Mesenchymal stem cell (in vitro differentiated cells and primary cell): Measurements from ENCODE around the gene TRIM3.

ENCODE experiments used
- DNase-seq: peaks from one replicate; pipeline ENCODE4 v3.0.0-alpha.2; 2013
- H2AFZ ChIP-seq: one replicate; pipeline ENCODE4 v1.6.1; 2013; ENCODE audit warnings: low read depth, mild to moderate bottlenecking, control low read depth, inconsistent platforms, low read length, moderate library complexity
- H2AK5ac ChIP-seq: 2 replicates; pipeline ENCODE4 v1.6.1; 2013; ENCODE audit warnings: low read length, moderate library complexity, mild to moderate bottlenecking, inconsistent platforms; ENCODE audit not compliant: severe bottlenecking
- H2BK120ac ChIP-seq: one replicate; pipeline ENCODE4 v1.6.1; 2013; ENCODE audit warnings: low read depth, mild to moderate bottlenecking, inconsistent platforms, low read length, moderate library complexity
- H2BK12ac ChIP-seq, 2 experiments: one replicate each; pipeline ENCODE4 v1.6.1; 2013; ENCODE audit warnings: inconsistent platforms in 2 of 2, low read length in 2 of 2, mild to moderate bottlenecking in 2 of 2, moderate library complexity in 2 of 2, control low read depth in 1 of 2
- H2BK15ac ChIP-seq: one replicate; pipeline ENCODE4 v1.6.1; 2013; ENCODE audit warnings: mild to moderate bottlenecking, low read depth, inconsistent platforms; ENCODE audit not compliant: poor library complexity, severe bottlenecking
- H2BK5ac ChIP-seq: 2 replicates; pipeline ENCODE4 v1.6.1; 2013; ENCODE audit warnings: low read depth, mild to moderate bottlenecking, low read length, control low read depth, inconsistent platforms; ENCODE audit not compliant: poor library complexity, severe bottlenecking
- H3K14ac ChIP-seq, 2 experiments: one replicate each; pipeline ENCODE4 v1.6.1; 2013; ENCODE audit warnings: inconsistent platforms in 2 of 2, low read length in 2 of 2, control low read depth in 1 of 2, mild to moderate bottlenecking in 1 of 2, moderate library complexity in 1 of 2
- H3K18ac ChIP-seq, 2 experiments: one replicate each; pipeline ENCODE4 v1.6.1; 2013; ENCODE audit warnings: inconsistent platforms in 2 of 2, low read length in 2 of 2, control low read depth in 1 of 2, low read depth in 1 of 2, mild to moderate bottlenecking in 1 of 2
- H3K23ac ChIP-seq, 2 experiments: one replicate each; pipeline ENCODE4 v1.6.1; 2013; ENCODE audit warnings: inconsistent platforms in 2 of 2, low read length in 2 of 2, mild to moderate bottlenecking in 2 of 2, moderate library complexity in 2 of 2, control low read depth in 1 of 2
- H3K27ac ChIP-seq: 2 replicates; pipeline ENCODE4 v1.5.1; 2013; ENCODE audit warnings: mild to moderate bottlenecking, moderate library complexity, low read length, control low read depth, inconsistent platforms; ENCODE audit not compliant: poor library complexity, severe bottlenecking
- H3K27me3 ChIP-seq, 2 experiments: 2 replicates each; pipeline versions ENCODE4 v1.6.1 to v1.7.0; 2013; ENCODE audit warnings: low read length in 2 of 2, mild to moderate bottlenecking in 2 of 2, moderate library complexity in 2 of 2, control low read depth in 1 of 2, inconsistent platforms in 1 of 2; ENCODE audit not compliant: control insufficient read depth in 1 of 2, insufficient read depth in 1 of 2
- H3K36me3 ChIP-seq, 2 experiments: 2 replicates each; pipeline versions ENCODE4 v1.6.1 to v1.7.0; 2013; ENCODE audit warnings: low read length in 2 of 2, control low read depth in 1 of 2, inconsistent platforms in 1 of 2, low read depth in 1 of 2, mild to moderate bottlenecking in 1 of 2; ENCODE audit not compliant: insufficient read depth in 2 of 2, control insufficient read depth in 1 of 2
- H3K4ac ChIP-seq, 2 experiments: one replicate each; pipeline ENCODE4 v1.6.1; 2013; ENCODE audit warnings: inconsistent platforms in 2 of 2, low read length in 2 of 2, mild to moderate bottlenecking in 2 of 2, moderate library complexity in 2 of 2, control low read depth in 1 of 2, low read depth in 1 of 2
- H3K4me1 ChIP-seq: 2 replicates; pipeline ENCODE4 v1.6.1; 2013; ENCODE audit warnings: low read depth, low read length, control low read depth; ENCODE audit not compliant: control insufficient read depth, insufficient read depth
- H3K4me2 ChIP-seq: 2 replicates; pipeline ENCODE4 v1.6.1; 2013; ENCODE audit warnings: low read length, mild to moderate bottlenecking, inconsistent platforms; ENCODE audit not compliant: poor library complexity, severe bottlenecking
- H3K4me3 ChIP-seq, 2 experiments: 2 replicates each; pipeline versions ENCODE4 v1.5.1 to v1.7.0; 2013; ENCODE audit warnings: low read length in 2 of 2, mild to moderate bottlenecking in 2 of 2, control low read depth in 1 of 2, low read depth in 1 of 2; ENCODE audit not compliant: insufficient read depth in 1 of 2
- H3K79me1 ChIP-seq: replicated peaks from 2 replicates; pipeline ENCODE4 v1.6.1; 2013; ENCODE audit warnings: mild to moderate bottlenecking, control low read depth, low read length, inconsistent platforms; ENCODE audit not compliant: poor library complexity, severe bottlenecking
- H3K9ac ChIP-seq: 2 replicates; pipeline ENCODE4 v1.7.0; 2013; ENCODE audit warnings: mild to moderate bottlenecking, low read length, moderate library complexity
- H3K9me3 ChIP-seq: 2 replicates; pipeline ENCODE4 v1.7.0; 2013; ENCODE audit warnings: mild to moderate bottlenecking, low read length; ENCODE audit not compliant: control insufficient read depth
- H4K8ac ChIP-seq: one replicate; pipeline ENCODE4 v1.6.1; 2013; ENCODE audit warnings: inconsistent platforms, mild to moderate bottlenecking, low read length, moderate library complexity
- H4K91ac ChIP-seq: one replicate; pipeline ENCODE4 v1.6.1; 2013; ENCODE audit warnings: mild to moderate bottlenecking, low read length, inconsistent platforms
- WGBS: methylation state at CpG from one replicate; pipeline ENCODE4 v1.1.7; 2013; ENCODE audit warnings: mixed read lengths; 5-methylcytosine and 5-hydroxymethylcytosine counted together

Gene TRIM3

GRCh38 chr11:6402561-6402981 lies 71.2 kb downstream of the TRIM3 start:
- Histone ChIP-seq H3K36me3 (peaks cover 49 to 54% of the 10 kb centered on the region in 2 experiments), H3K4me1 (peaks cover 31% of the 10 kb centered on the region), H3K4me2 (no peak overlapping the region), H3K14ac (no peak overlapping the region), H2AK5ac (no peak overlapping the region), H2BK15ac (no peak overlapping the region), H3K18ac (no peak overlapping the region), H3K9me3 (no peaks in the 10 kb centered on the region), H4K8ac (no peak overlapping the region), H3K4ac (no peak overlapping the region), H2BK120ac (no peak overlapping the region), H3K9ac (no peak overlapping the region), H3K23ac (no peak overlapping the region), H2BK5ac (no peak overlapping the region), H2AFZ (no peak overlapping the region), H4K91ac (no peak overlapping the region), H3K79me1 (peaks cover 30% of the 10 kb centered on the region), H2BK12ac (no peak overlapping the region), H3K4me3 (no peak overlapping the region), H3K27me3 (no peaks in the 10 kb centered on the region), H3K27ac (no peak overlapping the region)
- WGBS, result 68% methylated on average over 7 of the region's 7 CpGs
- DNase-seq, result peak; percentile 4

GRCh38 chr11:6402061-6402470 lies 71.7 kb downstream of the TRIM3 start:
- H3K79me1 ChIP-seq, result peaks cover 28% of the 10 kb centered on the region
- no peak overlapping the region for H4K91ac ChIP-seq
- 80% methylated on average over 12 of the region's 12 CpGs for WGBS
- no peak overlapping the region for H3K18ac ChIP-seq
- H2BK12ac ChIP-seq, result no peak overlapping the region
- H3K36me3 ChIP-seq, result peaks cover 49 to 52% of the 10 kb centered on the region in 2 experiments
- H2AK5ac ChIP-seq, result peak overlapping the region; percentile 22
- no peak for DNase-seq
- no peak overlapping the region for H3K4me3 ChIP-seq
- H2AFZ ChIP-seq, result no peak overlapping the region
- peaks cover 31% of the 10 kb centered on the region for H3K4me1 ChIP-seq
- no peak overlapping the region for H2BK5ac ChIP-seq
- no peak overlapping the region for H2BK15ac ChIP-seq
- H3K23ac ChIP-seq, result no peak overlapping the region
- H3K4ac ChIP-seq, result no peak overlapping the region
- no peak overlapping the region for H3K9ac ChIP-seq
- H3K9me3 ChIP-seq, result no peaks in the 10 kb centered on the region
- H3K27me3 ChIP-seq, result no peaks in the 10 kb centered on the region
- no peak overlapping the region for H2BK120ac ChIP-seq
- no peak overlapping the region for H4K8ac ChIP-seq
- no peak overlapping the region for H3K4me2 ChIP-seq
- H3K27ac ChIP-seq, result no peak overlapping the region
- H3K14ac ChIP-seq, result peak overlapping the region in 1 of 2 experiments; percentile 28

GRCh38 chr11:6401464-6401863 lies 72.3 kb downstream of the TRIM3 start:
- H3K79me1 ChIP-seq, result peaks cover 26% of the 10 kb centered on the region
- H3K4me3 ChIP-seq, result no peak overlapping the region
- no peak overlapping the region for H3K14ac ChIP-seq
- H2BK5ac ChIP-seq, result no peak overlapping the region
- 98% methylated on average over 6 of the region's 7 CpGs for WGBS
- H2BK12ac ChIP-seq, result no peak overlapping the region
- H2BK120ac ChIP-seq, result no peak overlapping the region
- H3K4me2 ChIP-seq, result no peak overlapping the region
- H4K8ac ChIP-seq, result no peak overlapping the region
- no peaks in the 10 kb centered on the region for H3K27me3 ChIP-seq
- H3K9ac ChIP-seq, result no peak overlapping the region
- peaks cover 49 to 53% of the 10 kb centered on the region in 2 experiments for H3K36me3 ChIP-seq
- no peak overlapping the region for H3K27ac ChIP-seq
- H2AK5ac ChIP-seq, result no peak overlapping the region
- no peak overlapping the region for H2BK15ac ChIP-seq
- no peak overlapping the region for H4K91ac ChIP-seq
- H3K9me3 ChIP-seq, result no peaks in the 10 kb centered on the region
- H2AFZ ChIP-seq, result no peak overlapping the region
- H3K4ac ChIP-seq, result no peak overlapping the region
- DNase-seq, result no peak
- H3K18ac ChIP-seq, result no peak overlapping the region
- peaks cover 31% of the 10 kb centered on the region for H3K4me1 ChIP-seq
- H3K23ac ChIP-seq, result no peak overlapping the region

GRCh38 chr11:6400431-6401345 lies 73.1 kb downstream of the TRIM3 start:
- Histone ChIP-seq H2BK12ac (no peak overlapping the region), H3K79me1 (peaks cover 22% of the 10 kb centered on the region), H3K4ac (no peak overlapping the region), H4K8ac (no peak overlapping the region), H2BK120ac (no peak overlapping the region), H3K27ac (no peak overlapping the region), H3K27me3 (no peaks in the 10 kb centered on the region), H3K4me1 (peaks cover 31% of the 10 kb centered on the region), H3K23ac (no peak overlapping the region), H2AFZ (no peak overlapping the region), H2BK5ac (no peak overlapping the region), H3K9me3 (no peaks in the 10 kb centered on the region), H3K18ac (no peak overlapping the region), H3K9ac (no peak overlapping the region), H3K4me3 (no peak overlapping the region), H2BK15ac (no peak overlapping the region), H3K36me3 (peaks cover 53 to 55% of the 10 kb centered on the region in 2 experiments), H2AK5ac (no peak overlapping the region), H3K4me2 (no peak overlapping the region), H3K14ac (no peak overlapping the region), H4K91ac (no peak overlapping the region)
- WGBS, result 97% methylated on average over 11 of the region's 15 CpGs
- no peak for DNase-seq
